HG02970 (cell line): ENCODE results near the gene LRRC42.

Experiments used
- ATAC-seq: cut with Tn5 transposase; IDR thresholded peaks from one replicate; pipeline ENCODE4 v1.9.1; 2021; ENCODE audit warnings: mild to moderate bottlenecking, moderate library complexity, moderate number of reproducible peaks; ENCODE audit not compliant: unreplicated experiment, low FRiP score

Gene LRRC42

GRCh38 chr1:53946252-53947171 is at the start of gene LRRC42:
Gene LRRC42, plus strand, starts transcription at chr1:53946350. Its CDS starts 5,650 bp downstream, at chr1:53952000.
- peak; percentile 74 for ATAC-seq

DNA sequence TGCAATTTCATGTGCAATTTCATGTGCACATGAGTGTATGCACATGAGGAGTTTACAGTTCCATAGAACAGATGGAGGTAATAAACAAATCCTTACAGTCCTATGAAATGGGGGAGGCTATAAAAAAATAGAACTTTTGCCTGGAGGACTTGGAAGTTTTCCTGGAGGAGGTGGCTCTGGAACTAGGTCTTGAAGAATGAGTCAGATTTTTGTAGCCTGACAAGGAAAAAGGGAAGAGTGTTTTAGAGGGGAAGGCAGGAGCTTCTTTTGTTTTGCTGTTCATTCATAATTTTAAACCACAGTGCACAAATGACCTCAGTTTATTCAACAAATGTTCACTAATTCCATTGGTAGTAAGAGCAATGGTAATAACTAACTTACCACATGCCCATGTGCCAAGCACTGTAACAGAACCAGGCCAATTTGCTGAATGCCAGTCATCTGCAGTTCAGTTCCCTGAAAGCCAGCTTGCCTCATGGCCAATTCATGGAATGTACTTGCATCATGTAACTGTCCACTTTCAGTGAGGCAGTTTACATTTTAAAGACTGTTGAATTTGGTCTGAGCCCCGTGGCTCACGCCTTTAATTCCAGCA is 49.4 kb upstream of the LRRC42 start:
- ATAC-seq, result no peak

DNA sequence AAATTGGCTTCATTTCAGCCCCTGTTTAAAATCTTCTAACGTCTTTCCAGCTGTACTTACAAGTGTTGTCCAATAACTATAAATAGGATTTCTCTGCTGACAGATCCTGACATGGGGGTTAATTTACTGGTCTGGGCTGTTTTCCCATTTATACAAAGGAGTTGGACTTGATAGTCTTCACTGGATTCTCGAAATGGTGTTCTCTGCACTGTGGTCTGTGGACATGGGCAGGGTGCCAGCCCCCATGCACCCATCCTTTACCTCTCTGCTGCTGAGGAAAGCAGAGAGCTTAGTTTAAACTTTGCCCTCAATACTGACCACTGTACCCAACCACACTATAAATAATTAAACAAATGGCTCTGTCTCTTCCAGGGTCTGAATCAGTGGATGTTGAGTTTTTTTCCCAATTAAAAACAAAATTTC is 46.9 kb upstream of the LRRC42 start:
- ATAC-seq, result no peak

GRCh38 chr1:53899708-53900107 is 46.4 kb upstream of the LRRC42 start:
- no peak for ATAC-seq

DNA sequence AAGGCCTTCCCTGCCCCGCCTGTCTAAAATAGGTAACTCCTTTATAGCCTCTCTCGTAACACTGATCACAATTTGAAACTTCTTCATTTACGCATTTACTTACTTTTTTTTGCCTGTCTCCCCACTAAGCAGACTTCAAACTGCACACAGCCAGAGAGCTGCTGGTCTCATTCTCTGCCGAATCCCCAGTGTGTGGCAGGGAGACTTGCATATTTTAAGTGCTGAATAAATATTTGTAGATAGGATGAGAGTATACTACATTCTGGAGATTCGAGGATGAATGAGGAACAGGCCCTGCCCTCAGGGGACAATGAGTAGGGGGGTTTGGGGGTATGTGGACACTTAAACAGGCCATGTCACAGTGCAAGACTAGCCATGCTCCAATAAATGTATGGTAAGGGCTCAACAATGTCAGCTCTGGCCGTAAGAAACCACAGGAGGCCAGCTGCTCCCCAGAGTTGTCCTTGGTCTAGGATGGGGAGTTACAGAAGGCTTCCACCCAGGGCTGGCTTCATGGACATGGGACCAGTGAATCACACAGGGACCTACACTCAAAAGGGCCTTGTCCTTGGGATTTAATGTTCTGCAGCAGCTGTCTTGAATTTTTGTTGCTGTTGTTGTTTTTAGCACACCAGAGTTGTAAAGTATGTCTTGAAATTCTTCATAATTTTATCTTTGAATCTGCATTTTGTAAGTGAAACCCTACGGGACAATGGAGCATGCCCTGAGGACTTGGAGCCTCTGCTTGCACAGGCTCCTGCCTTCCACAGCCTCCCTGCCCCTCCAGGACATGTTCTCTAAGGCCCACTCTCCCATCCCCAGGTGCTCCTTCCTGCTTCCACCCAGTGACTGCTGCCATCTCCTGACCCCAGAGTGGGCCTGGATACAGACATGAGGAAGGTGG is 43.7 kb upstream of the LRRC42 start:
- ATAC-seq, result no peak

DNA sequence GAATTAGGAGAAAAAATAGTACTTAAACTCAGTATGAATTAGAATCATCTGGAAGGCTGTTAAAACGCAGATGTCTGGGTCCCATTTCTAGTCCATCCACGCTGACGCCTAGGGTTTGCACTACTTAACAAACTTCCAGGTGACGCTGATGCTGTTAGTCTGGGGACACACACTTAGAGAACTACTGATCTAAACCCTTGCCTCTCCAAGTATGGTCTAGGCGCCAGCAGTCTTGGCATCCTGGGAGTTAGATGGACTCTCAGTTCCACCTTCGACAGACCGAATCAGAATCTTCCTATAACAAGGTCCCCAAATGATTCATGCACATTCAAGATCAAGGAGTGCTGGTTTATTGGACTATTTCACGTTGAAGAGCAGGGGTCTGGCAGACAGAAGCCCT is 40.6 kb upstream of the LRRC42 start:
- no peak for ATAC-seq

DNA sequence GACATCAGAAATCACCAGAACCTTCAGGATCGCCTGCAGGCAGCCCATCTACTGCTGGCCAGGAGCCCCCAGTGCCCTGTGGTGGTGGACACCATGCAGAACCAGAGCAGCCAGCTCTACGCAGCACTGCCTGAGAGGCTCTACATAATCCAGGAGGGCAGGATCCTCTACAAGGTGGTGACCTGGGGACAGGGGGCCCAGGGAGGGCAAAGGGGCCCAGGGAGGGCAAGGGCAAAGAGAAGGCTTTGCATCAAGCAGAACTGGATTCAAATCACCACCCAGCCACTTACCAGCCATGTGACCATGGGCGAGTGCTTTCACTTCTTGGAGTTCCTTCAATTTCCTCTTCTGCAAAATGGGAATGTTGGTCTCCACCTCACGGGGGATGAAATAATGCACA is 40.0 kb upstream of the LRRC42 start:
- ATAC-seq, result no peak

DNA sequence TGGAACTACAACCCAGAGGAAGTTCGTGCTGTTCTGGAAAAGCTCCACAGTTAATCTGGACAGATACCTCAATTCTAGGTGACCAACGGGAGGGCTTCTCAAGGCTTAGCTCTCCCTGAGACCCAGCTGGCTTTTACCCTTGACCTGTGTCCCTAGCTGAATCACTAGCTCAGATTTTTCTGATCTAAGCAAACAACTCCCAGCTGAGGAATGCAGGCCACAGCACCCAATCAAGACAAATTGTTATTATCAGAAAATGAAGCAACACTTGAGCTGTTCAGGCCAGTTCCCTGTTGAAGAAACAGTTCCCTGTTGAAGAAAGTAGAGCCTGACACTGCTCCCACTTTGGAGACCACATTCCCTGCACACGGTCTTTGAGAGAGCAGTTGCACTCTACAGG is 36.2 kb upstream of the LRRC42 start:
- ATAC-seq, result no peak

GRCh38 chr1:53911442-53911841 is 34.7 kb upstream of the LRRC42 start:
- no peak for ATAC-seq

DNA sequence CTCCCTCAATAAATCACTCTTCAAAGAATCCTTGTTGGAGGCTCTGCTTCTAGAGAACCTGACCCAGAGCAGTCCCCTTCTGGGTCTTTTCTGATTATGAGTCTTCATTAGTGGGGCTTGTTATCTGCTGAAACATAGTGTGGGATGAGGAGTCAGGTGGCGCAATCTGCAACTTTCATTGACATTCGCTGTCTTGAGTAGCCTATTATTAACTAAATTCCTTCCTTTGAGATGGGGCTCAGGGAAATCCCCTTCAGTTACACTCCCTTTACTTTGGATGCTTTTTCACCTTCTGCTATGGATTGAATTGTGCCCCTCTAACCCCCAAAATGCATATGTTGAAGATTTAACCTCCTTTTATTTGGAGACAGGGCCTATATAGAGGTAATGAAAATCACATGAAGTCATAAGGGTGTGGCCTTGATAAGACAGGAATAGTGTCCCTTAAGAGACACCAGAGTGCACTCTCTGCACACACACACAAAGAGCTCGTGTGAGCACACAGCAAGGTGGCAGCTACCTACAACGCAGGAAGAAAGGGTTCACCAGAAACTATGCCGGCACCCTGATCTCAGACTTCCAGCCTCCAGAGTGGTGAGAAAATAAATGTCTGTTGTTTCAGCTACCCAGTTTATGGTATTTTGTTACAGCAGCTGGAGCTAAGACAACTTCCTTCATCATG is 32.7 kb upstream of the LRRC42 start:
- ATAC-seq, result no peak

GRCh38 chr1:53918343-53918742 is 27.8 kb upstream of the LRRC42 start:
- ATAC-seq, result no peak

DNA sequence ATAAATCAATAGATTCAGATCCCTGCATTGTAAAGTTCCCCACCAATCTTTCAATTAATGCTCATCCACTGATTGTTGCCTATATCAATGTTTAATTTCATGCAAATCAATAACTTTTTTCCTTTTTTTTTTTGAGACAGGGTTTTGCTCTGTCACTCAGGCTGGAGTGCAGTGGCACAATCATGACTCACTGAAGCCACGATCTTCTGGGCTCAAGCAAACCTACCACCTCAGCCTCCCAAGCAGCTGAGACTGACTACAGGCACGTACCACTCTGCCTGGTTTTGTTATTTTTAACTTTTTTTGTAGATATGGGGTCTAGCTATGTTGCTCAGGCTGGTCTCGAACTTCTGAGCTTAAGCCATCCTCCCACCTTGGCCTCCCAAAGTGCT is 26.5 kb upstream of the LRRC42 start:
- no peak for ATAC-seq

- no peak for ATAC-seq
Observed at GRCh38 chr1:53927376-53927881, 18.7 kb upstream of the LRRC42 start.

- no peak for ATAC-seq
Observed at GRCh38 chr1:53929246-53929960, 16.7 kb upstream of the LRRC42 start.

- no peak for ATAC-seq
Observed at GRCh38 chr1:53930932-53931331, 15.2 kb upstream of the LRRC42 start.

GRCh38 chr1:53931523-53931922 is 14.6 kb upstream of the LRRC42 start:
- no peak for ATAC-seq

- no peak for ATAC-seq
Observed at GRCh38 chr1:53934170-53934765, 11.9 kb upstream of the LRRC42 start.

GRCh38 chr1:53936430-53936829 is 9.7 kb upstream of the LRRC42 start:
- no peak for ATAC-seq
